ENCODE results near the gene EVI5. TPM values are rescaled to one million over a fixed set of nuclear protein-coding genes. Genes with fewer than 3 reads are reported as not detected.

EVI5 gene
- total RNA-seq, 1 experiment from 2014 or later = 38.2 TPM

DNA sequence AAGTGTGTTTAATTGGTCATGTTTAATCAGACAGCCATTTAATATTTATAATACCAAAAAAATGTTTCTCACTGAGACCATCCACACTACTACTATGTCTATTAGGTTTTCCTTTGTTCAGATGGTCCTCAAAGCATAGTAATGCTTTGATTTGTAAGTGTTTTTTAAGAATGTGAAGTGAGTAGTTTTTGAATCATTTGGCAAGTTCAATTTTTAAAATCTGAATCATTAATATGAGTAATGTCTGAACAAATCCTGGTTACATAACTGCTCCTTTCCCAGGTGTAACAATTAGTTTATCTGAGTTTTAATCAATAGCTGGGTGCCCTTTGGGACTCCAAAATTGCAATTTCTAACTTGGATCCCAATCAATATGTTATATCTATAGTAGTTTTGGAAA, 23.5 kb upstream of the EVI5 start:
- ATAC-seq (peak; percentile 67), DNase-seq (peak; percentile 62)
- H3K4me2 ChIP-seq (ENCODE audit: low read length) = peak overlapping the region; percentile 11; the same call in 1 of the 2 replicates
- no peak overlapping the region for H2AFZ ChIP-seq (ENCODE audit: low read length)
- H3K4me1 ChIP-seq (ENCODE audit: insufficient read depth, low read length) = peaks cover 14% of the 10 kb centered on the region
- ChIA-PET CTCF (no interaction called here), POLR2A (ENCODE audit: unreplicated experiment) (no interaction called here)
- no TSS peak for BruUV-seq (replicated peaks)
- intact Hi-C loops (cut with micrococcal nuclease) = no loop called here
- H3F3A ChIP-seq (ENCODE audit: low read length, unreplicated experiment) = no peaks in the 10 kb centered on the region
- no peaks in the 10 kb centered on the region for H3K9me2 ChIP-seq (replicated peaks; ENCODE audit: low read length)
- H3K27ac ChIP-seq (ENCODE audit: low read length) = peak overlapping the region; percentile 4; the same call in 1 of the 2 replicates
- H3K9ac ChIP-seq (ENCODE audit: low read length) = no peak overlapping the region
- H3K36me3 ChIP-seq (ENCODE audit: low read depth, low read length) = no peaks in the 10 kb centered on the region
- no peak overlapping the region for H3K4me3 ChIP-seq (ENCODE audit: low read length)
- TF ChIP-seq EZH2phosphoT487 (IDR thresholded peaks at IDR 0.05; ENCODE audit: borderline replicate concordance, low read length) = no peak
- TF ChIP-seq, protein P1, sequence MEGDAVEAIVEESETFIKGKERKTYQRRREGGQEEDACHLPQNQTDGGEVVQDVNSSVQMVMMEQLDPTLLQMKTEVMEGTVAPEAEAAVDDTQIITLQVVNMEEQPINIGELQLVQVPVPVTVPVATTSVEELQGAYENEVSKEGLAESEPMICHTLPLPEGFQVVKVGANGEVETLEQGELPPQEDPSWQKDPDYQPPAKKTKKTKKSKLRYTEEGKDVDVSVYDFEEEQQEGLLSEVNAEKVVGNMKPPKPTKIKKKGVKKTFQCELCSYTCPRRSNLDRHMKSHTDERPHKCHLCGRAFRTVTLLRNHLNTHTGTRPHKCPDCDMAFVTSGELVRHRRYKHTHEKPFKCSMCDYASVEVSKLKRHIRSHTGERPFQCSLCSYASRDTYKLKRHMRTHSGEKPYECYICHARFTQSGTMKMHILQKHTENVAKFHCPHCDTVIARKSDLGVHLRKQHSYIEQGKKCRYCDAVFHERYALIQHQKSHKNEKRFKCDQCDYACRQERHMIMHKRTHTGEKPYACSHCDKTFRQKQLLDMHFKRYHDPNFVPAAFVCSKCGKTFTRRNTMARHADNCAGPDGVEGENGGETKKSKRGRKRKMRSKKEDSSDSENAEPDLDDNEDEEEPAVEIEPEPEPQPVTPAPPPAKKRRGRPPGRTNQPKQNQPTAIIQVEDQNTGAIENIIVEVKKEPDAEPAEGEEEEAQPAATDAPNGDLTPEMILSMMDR (conservative IDR thresholded peaks at IDR 0.05; ENCODE audit: low read depth, low read length) = no peak
- no peaks in the 10 kb centered on the region for H3K27me3 ChIP-seq (ENCODE audit: low read length)
- H4K20me1 ChIP-seq (ENCODE audit: low read length) = no peaks in the 10 kb centered on the region
- H3K79me2 ChIP-seq (ENCODE audit: low read length) = no peaks in the 10 kb centered on the region
- H3K9me3 ChIP-seq (ENCODE audit: low read length) = no peaks in the 10 kb centered on the region

DNA sequence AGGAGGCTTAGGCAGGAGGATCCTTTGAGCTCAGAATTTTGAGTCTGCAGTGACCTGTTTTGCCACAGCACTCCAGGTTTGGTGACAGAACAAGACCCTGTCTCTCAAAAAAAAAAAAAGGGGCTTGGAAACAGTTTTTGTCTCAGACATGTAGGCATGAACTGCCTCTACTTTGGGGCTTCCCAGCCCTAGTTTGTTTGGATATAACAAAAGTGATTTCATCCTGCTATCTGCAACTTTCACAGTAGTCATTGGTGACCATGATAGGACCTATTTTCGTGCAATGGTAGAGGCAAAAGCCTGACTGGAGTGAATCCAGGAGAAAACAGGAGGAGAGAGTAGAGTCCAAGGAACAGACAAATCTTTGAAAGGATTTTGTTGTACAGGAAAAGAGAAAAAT, 20.3 kb upstream of the EVI5 start:
- no TSS peak for BruUV-seq (replicated peaks)
- no peaks in the 10 kb centered on the region for H3K9me3 ChIP-seq (ENCODE audit: low read length)
- H3K9me2 ChIP-seq (replicated peaks; ENCODE audit: low read length) = no peaks in the 10 kb centered on the region
- no peak for ATAC-seq
- ChIA-PET POLR2A (ENCODE audit: unreplicated experiment) (no interaction called here), CTCF (no interaction called here)
- no peak overlapping the region for H3K4me2 ChIP-seq (ENCODE audit: low read length)
- intact Hi-C loops (cut with micrococcal nuclease) = no loop called here
- peak overlapping the region; percentile 59; the same call in 1 of the 2 replicates for H2AFZ ChIP-seq (ENCODE audit: low read length)
- H3K4me1 ChIP-seq (ENCODE audit: insufficient read depth, low read length) = peaks cover 14% of the 10 kb centered on the region
- no peaks in the 10 kb centered on the region for H3K27me3 ChIP-seq (ENCODE audit: low read length)
- no peak overlapping the region for H3K9ac ChIP-seq (ENCODE audit: low read length)
- no peaks in the 10 kb centered on the region for H3K36me3 ChIP-seq (ENCODE audit: low read depth, low read length)
- no peak overlapping the region for H3K27ac ChIP-seq (ENCODE audit: low read length)
- no peak for DNase-seq
- no peaks in the 10 kb centered on the region for H3K79me2 ChIP-seq (ENCODE audit: low read length)
- TF ChIP-seq EZH2 (IDR thresholded peaks at IDR 0.05; ENCODE audit: low read length, unreplicated experiment) (no peak), EZH2phosphoT487 (IDR thresholded peaks at IDR 0.05; ENCODE audit: borderline replicate concordance, low read length) (no peak)
- TF ChIP-seq, protein P1 (conservative IDR thresholded peaks at IDR 0.05; ENCODE audit: low read depth, low read length) = no peak
- no peaks in the 10 kb centered on the region for H4K20me1 ChIP-seq (ENCODE audit: low read length)
- no peak overlapping the region for H3K4me3 ChIP-seq (ENCODE audit: low read length)
- no peaks in the 10 kb centered on the region for H3F3A ChIP-seq (ENCODE audit: low read length, unreplicated experiment)

DNA sequence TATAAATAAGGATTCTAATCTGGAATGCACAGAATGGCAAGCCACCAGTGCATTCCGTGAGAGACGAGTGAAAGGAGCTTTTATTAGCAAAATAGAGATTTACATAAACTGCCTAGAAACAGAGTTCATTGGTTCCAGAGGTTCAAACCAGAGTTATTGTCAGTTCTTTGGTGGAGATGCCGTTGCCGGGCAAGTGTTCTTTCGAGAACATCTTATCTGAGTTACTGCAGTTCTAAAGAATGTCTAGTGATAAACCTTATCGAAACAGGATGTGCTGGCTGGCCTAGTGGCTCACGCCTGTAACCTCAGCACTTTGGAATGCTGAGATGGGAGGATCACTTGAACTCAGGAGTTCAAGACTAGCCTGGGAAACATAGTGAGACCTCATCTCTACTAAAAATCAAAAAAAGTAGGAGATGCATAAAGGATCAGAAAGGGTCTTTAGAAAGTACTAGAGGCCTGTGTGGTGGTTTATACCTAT, 19.9 kb upstream of the EVI5 start:
- no peak for TF ChIP-seq EZH2phosphoT487 (IDR thresholded peaks at IDR 0.05; ENCODE audit: borderline replicate concordance, low read length)
- TF ChIP-seq, protein P1 (conservative IDR thresholded peaks at IDR 0.05; ENCODE audit: low read depth, low read length) = no peak
- no peak for TF ChIP-seq EZH2 (IDR thresholded peaks at IDR 0.05; ENCODE audit: low read length, unreplicated experiment)
- no TSS peak for BruUV-seq (replicated peaks)
- POLR2A ChIA-PET (ENCODE audit: unreplicated experiment) = interaction anchor here (0.6 kb wide), 1 partner anchor 494 kb away, joined by 4 read pairs; no protein-coding TSS in a partner anchor
- no peak overlapping the region for H3K9ac ChIP-seq (ENCODE audit: low read length)
- H3K27me3 ChIP-seq (ENCODE audit: low read length) = no peaks in the 10 kb centered on the region
- H3K4me3 ChIP-seq (ENCODE audit: low read length) = no peak overlapping the region
- H3K79me2 ChIP-seq (ENCODE audit: low read length) = no peaks in the 10 kb centered on the region
- no peaks in the 10 kb centered on the region for H3K9me3 ChIP-seq (ENCODE audit: low read length)
- CTCF ChIA-PET = no interaction called here
- intact Hi-C loops (cut with micrococcal nuclease) = no loop called here
- H3K4me2 ChIP-seq (ENCODE audit: low read length) = no peak overlapping the region
- H2AFZ ChIP-seq (ENCODE audit: low read length) = peak overlapping the region; percentile 59
- H3K27ac ChIP-seq (ENCODE audit: low read length) = no peak overlapping the region
- H3F3A ChIP-seq (ENCODE audit: low read length, unreplicated experiment) = no peaks in the 10 kb centered on the region
- peaks cover 14% of the 10 kb centered on the region for H3K4me1 ChIP-seq (ENCODE audit: insufficient read depth, low read length)
- H3K9me2 ChIP-seq (replicated peaks; ENCODE audit: low read length) = no peaks in the 10 kb centered on the region
- peak; percentile 67 for DNase-seq
- ATAC-seq = peak; percentile 79
- no peaks in the 10 kb centered on the region for H4K20me1 ChIP-seq (ENCODE audit: low read length)
- H3K36me3 ChIP-seq (ENCODE audit: low read depth, low read length) = no peaks in the 10 kb centered on the region

All from PC-3 (cell line).